Dermis microvascular lymphatic vessel endothelial cell (primary cell): ENCODE measurements around the gene C11orf86. TPM values are rescaled to one million over a fixed set of nuclear protein-coding genes. Genes with fewer than 3 reads are reported as not detected.
"Not testable (repeated sequence)": the region's sequence is repeated elsewhere in the genome, so short reads cannot be mapped to it uniquely, and the experiment has no call there.

Source experiments
- DNase-seq, 2 donors: peaks; one replicate each; pipeline versions ENCODE4 v3.0.0 to v3.0.0-alpha.2; 2010; ENCODE audit warnings: low read depth in 2 of 2
- total RNA-seq: library from RNA; depleted of rRNA; stranded (reverse); fragments of >200 nt; gene quantifications from 2 replicates; pipeline ENCODE4 v1.2.1, GENCODE V29; 2014

The C11orf86 gene
- total RNA-seq, 1 donor from 2014 or later = not detected

GRCh38 chr11:66988741-66989140, 13.6 kb downstream of the C11orf86 start:
- not testable (repeated sequence) for DNase-seq

GRCh38 chr11:66989360-66989759, 14.3 kb downstream of the C11orf86 start:
- DNase-seq = not testable (repeated sequence)

GRCh38 chr11:66992041-66992440, 16.9 kb downstream of the C11orf86 start:
- DNase-seq = no peak

GRCh38 chr11:66996609-66997273, 21.6 kb downstream of the C11orf86 start:
- no peak for DNase-seq

GRCh38 chr11:66999555-66999954, 24.5 kb downstream of the C11orf86 start:
- DNase-seq = no peak

GRCh38 chr11:67001332-67001731, 26.2 kb downstream of the C11orf86 start:
- no peak for DNase-seq

- no peak for DNase-seq
Measured at GRCh38 chr11:67002297-67002913, 27.3 kb downstream of the C11orf86 start.

- no peak for DNase-seq
Measured at GRCh38 chr11:67002921-67003411, 27.9 kb downstream of the C11orf86 start.

GRCh38 chr11:67005200-67005599, 30.1 kb downstream of the C11orf86 start:
- not testable (repeated sequence) for DNase-seq

- DNase-seq = no peak
Measured at GRCh38 chr11:67006029-67006884, 31.2 kb downstream of the C11orf86 start.

- DNase-seq = no peak
Measured at GRCh38 chr11:67007126-67007525, 32.0 kb downstream of the C11orf86 start.

GRCh38 chr11:67010296-67010905, 35.3 kb downstream of the C11orf86 start:
- no peak for DNase-seq

GRCh38 chr11:67013511-67014045, 38.5 kb downstream of the C11orf86 start:
- no peak for DNase-seq

GRCh38 chr11:67014343-67014742, 39.2 kb downstream of the C11orf86 start:
- DNase-seq = no peak

- no peak for DNase-seq
Measured at GRCh38 chr11:67015048-67015447, 39.9 kb downstream of the C11orf86 start.

GRCh38 chr11:67016550-67016949, 41.4 kb downstream of the C11orf86 start:
- no peak for DNase-seq

GRCh38 chr11:67020949-67021348, 45.8 kb downstream of the C11orf86 start:
- no peak for DNase-seq

GRCh38 chr11:67022341-67022933, 47.3 kb downstream of the C11orf86 start:
- peak; percentile 50 for DNase-seq

- peak in 1 of 2 donors; percentile 22 for DNase-seq
Measured at GRCh38 chr11:67022961-67023956, 48.2 kb downstream of the C11orf86 start, which contains the start of gene SYT12. Gene SYT12, plus strand, starts transcription at chr11:67023134. Its CDS starts 7,011 bp downstream, at chr11:67030145.

- DNase-seq = no peak
Measured at GRCh38 chr11:67023957-67024353, 48.9 kb downstream of the C11orf86 start.
